Non-pigmented ciliary epithelial cell (primary cell): ENCODE results near the gene TOP2B.

ENCODE experiments used
- DNase-seq: peaks from one replicate; pipeline ENCODE4 v3.0.0-alpha.2; 2010; ENCODE audit warnings: low read depth

TOP2B gene

GRCh38 chr3:25664812-25665314 is at the start of gene TOP2B:
Gene TOP2B, minus strand, starts transcription at chr3:25664907. Its CDS starts 610 bp downstream, at chr3:25664297.
- peak; percentile 87 for DNase-seq

DNA sequence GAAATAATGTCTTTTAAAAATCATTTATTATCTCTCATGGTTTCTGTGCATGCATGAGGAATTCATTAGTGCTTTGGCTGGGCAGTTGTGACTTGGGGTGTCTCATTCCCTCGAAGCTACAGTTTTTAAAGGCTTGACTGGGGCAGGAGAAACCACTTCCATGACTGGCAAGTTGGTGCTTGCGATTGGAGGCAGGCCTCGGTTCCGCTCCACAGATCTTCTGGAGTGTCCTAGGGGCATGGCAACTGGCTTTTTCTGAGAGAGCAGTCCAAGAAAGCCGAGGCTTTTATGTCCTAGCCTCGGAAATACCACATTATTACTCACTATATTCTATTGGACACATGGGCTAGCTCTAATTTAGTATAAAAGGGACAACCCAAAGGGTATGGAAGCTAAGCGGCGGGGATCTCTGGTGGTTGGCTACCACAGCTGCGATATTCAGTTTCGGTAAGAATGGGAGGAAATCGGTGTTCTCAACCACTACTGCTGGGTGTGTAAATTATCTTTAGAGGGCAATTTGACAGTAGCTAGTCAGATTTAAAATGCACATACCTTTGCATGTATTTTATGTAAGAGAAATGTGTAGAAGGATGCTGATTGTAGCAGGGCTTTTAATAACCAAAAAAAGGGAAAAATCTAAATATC is 48.8 kb upstream of the TOP2B start:
- no peak for DNase-seq

DNA sequence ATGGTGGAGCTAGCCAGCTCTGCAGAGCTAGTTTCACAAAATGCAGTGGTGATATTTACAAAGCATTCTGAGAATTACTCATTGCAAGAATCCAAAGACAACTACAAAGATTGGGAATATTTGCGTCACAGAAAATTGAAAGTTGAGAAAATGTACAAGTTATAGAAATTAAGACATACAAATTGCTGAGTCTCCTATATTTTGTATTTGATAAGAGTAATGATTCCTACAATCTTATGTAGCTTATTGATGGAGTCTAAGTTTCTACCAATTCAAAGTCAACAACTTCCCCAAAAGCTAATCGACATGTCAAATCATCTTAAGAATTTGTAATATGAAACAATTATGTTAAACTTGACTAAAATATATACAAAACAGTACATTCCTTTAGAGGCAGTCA is 46.4 kb upstream of the TOP2B start:
- no peak for DNase-seq

DNA sequence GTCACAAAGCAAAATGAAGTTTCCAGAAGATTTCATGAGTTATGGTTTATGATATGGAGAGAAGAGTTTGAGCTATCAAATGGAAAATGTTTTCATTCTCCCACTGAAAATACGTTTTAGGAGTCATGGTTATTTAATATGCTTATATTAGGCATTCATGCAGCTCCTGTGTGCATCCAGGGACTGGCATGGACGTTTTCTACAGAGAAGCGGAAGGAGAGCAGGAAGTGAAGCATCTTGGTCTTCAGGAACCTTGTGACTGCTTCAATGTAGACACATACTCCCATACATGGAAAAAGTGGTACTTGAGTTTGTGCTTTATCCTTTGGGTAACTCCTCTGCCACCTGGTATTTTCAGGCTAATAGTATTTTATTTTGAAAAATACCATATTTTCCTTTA is 43.3 kb upstream of the TOP2B start:
- DNase-seq = no peak

- no peak for DNase-seq
These were observed 42.7 kb upstream of the TOP2B start for GRCh38 chr3:25707268-25707926.

DNA sequence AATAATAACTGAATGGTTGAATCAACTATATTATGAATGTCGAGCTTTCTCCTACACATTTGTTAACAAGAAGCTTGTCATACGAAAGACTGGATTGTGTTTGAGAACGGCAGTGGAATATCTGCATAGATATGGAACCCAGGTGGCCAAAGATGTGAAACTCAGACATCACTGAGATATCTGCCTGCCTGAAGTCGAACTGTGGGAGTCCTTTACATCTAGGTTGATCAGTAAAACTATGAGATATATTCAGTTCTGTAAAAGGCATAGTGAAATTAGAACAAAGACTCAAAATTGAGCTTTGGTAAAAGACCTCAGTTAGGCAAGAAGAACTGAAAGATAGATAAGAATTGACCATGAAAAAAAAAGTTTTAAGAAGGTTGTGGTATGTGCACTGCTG is 41.5 kb upstream of the TOP2B start:
- DNase-seq = no peak

GRCh38 chr3:25697553-25697952 is 32.8 kb upstream of the TOP2B start:
- DNase-seq = no peak

- DNase-seq = no peak
These were observed 31.2 kb upstream of the TOP2B start for GRCh38 chr3:25695731-25696420.

DNA sequence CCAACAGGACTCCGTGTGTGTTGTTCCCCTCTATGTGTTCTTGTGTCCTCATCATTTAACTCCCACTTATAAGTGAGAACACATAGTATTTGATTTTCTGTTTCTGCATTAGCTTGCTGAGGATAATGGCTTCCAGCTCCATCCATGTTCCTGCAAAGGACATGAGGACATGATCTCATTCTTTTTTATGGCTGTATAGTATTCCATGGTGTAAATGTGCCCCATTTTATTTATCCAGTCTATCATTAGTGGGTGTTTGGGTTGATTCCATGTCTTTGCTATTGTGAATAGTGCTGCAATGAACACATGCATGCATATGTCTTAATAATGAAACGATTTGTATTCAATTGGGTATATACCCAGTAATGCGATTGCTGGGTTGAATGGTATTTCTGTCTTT is 28.5 kb upstream of the TOP2B start:
- DNase-seq = no peak

GRCh38 chr3:25692341-25692740 is 27.6 kb upstream of the TOP2B start:
- no peak for DNase-seq

- no peak for DNase-seq
These were observed 26.2 kb upstream of the TOP2B start for GRCh38 chr3:25690768-25691533.

DNA sequence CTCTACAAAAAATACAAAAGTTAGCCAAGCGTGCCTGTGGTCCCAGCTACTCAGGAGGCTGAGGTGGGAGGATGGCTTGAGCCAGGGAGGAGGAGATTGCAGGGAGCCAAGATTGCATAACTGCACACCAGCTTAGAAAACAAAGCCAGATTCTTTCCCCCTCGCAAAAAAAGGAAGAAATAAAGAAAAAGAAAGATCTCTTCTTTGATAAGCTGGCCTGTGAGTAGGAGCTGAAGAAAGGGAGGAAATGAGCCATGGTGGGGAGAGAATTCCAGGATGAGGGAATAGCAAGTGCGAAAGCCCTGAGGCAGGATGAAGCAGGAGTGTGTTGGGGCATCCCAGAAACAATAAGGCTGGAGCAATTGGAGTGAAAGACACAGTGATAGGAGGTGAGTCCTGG is 24.5 kb upstream of the TOP2B start:
- DNase-seq = no peak

DNA sequence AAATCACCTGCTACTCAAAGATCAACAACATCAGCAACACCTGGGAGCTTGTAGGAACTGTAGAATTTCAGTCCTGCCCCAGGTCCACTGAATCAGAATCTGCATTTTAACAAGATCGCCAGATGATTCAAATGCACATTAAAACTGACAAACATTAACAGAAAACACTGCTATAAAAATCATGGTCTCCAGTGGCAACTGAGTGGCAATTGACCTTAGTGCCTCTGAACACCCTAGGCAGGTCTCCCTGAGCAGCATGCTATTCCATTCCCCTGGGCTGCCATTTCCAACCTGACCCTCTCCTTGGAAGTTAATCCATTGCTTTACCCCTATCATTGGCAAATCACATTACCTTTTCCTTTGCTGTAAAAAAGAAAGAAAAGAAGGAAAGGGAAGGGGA is 23.0 kb upstream of the TOP2B start:
- DNase-seq = no peak

- no peak for DNase-seq
These were observed 22.1 kb upstream of the TOP2B start for GRCh38 chr3:25686766-25687165.

GRCh38 chr3:25683882-25684281 is 19.2 kb upstream of the TOP2B start:
- DNase-seq = no peak

GRCh38 chr3:25683410-25683809 is 18.7 kb upstream of the TOP2B start:
- DNase-seq = no peak

DNA sequence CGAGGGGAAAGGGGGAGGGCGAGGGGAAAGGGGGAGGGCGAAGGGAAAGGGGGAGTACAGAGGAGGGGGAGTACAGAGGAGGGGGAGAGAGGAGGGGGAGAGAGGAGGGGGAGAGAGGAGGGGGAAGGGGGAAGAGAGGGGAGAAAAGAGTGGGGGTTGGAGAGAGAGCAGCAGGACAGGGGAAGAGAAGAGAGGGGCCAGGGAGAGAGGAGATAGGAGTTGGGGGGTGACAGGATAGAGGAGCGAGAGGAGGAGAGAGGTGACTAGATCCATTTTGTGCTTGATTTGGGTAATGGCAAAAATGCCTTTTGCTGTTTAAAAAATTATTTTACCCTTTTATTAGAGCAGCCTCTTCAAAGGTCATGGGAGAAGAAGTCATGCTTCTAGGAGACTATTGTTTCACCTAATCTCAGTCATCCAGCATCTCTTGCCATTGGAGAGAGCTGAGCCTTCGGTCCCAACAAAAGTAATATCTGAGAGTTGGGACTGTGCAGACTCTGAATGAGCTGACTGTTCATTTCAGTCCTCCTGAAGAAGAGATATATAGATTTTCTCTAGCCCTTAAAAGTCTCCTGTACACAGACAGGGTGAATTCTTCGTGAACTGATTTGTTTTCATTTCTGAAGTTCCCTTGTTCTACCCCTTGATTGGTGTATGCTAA is 15.1 kb upstream of the TOP2B start:
- DNase-seq = no peak

- DNase-seq = no peak
These were observed 14.5 kb upstream of the TOP2B start for GRCh38 chr3:25679166-25679565.

GRCh38 chr3:25678581-25678980 is 13.9 kb upstream of the TOP2B start:
- no peak for DNase-seq

GRCh38 chr3:25677121-25677520 is 12.4 kb upstream of the TOP2B start:
- no peak for DNase-seq

- DNase-seq = no peak
These were observed 10.0 kb upstream of the TOP2B start for GRCh38 chr3:25674670-25675069.

DNA sequence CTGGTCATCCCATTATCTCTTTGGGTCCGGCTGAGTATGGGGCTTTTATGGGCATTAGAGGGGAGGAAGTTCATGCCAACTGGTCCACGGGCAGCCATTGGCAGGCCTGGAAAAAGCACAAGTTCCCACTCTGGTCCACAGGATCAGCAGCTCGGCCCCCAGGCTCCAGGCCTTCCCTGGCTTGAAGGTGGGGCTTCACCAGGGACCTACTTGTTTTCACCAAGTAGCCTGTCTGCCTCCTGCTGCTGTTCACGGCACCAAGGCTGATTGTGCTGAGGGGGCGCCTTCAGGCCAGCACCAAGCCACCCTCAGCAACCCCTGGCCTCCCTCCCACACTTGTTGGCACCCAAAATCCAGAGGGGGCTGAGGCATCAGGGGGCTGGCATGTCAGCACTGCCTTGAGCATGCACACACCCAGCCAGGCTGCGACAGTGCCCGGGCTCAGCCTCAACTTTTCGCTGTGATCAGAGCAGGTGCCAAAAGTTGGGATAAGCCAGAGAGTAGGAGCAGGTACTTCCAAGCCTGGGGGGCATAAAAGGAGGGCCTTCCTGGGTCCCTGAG is 9.1 kb upstream of the TOP2B start:
- no peak for DNase-seq
